Neural progenitor cell (in vitro differentiated cells): ENCODE data around the gene SOHLH2. TPM values are rescaled to one million over a fixed set of nuclear protein-coding genes. Genes with fewer than 3 reads are reported as not detected.

ENCODE experiments used
- DNase-seq: peaks from one replicate; pipeline ENCODE4 v3.0.0-alpha.2; 2016; ENCODE audit warnings: low spot score
- H2AFZ ChIP-seq: fragments of 200-600 bp; sonication (generic); replicated peaks from 2 replicates; pipeline ENCODE4 v1.6.1; 2016; ENCODE audit warnings: antibody characterized with exemption
- H3F3A ChIP-seq: fragments of 200-600 bp; sonication (generic); 2 replicates; pipeline ENCODE4 v1.6.1; 2016; ENCODE audit warnings: antibody characterized with exemption, low read depth
- H3K27ac ChIP-seq: fragments of 200-600 bp; sonication (generic); 2 replicates; pipeline ENCODE4 v1.5.1; 2016; ENCODE audit warnings: mild to moderate bottlenecking
- H3K27me3 ChIP-seq: fragments of 200-600 bp; sonication (generic); 2 replicates; pipeline ENCODE4 v1.6.1; 2016; ENCODE audit warnings: mild to moderate bottlenecking, moderate library complexity
- H3K36me3 ChIP-seq: fragments of 200-600 bp; sonication (generic); 2 replicates; pipeline ENCODE4 v1.5.1; 2016
- H3K4me1 ChIP-seq: fragments of 200-600 bp; sonication (generic); 2 replicates; pipeline ENCODE4 v1.6.1; 2016; ENCODE audit warnings: mixed run types
- H3K4me2 ChIP-seq: fragments of 200-600 bp; sonication (generic); 2 replicates; pipeline ENCODE4 v1.6.1; 2016
- H3K4me3 ChIP-seq: fragments of 200-600 bp; sonication (generic); 2 replicates; pipeline ENCODE4 v1.5.1; 2016
- H3K79me2 ChIP-seq: fragments of 200-600 bp; sonication (generic); 2 replicates; pipeline ENCODE4 v1.6.1; 2016; ENCODE audit warnings: low read depth
- H3K9ac ChIP-seq: fragments of 200-600 bp; sonication (generic); 2 replicates; pipeline ENCODE4 v1.6.1; 2016
- H3K9me3 ChIP-seq: fragments of 200-600 bp; sonication (generic); 2 replicates; pipeline ENCODE4 v1.5.1; 2016; ENCODE audit warnings: low read depth
- H4K20me1 ChIP-seq: fragments of 200-600 bp; sonication (generic); 2 replicates; pipeline ENCODE4 v1.6.1; 2016; ENCODE audit warnings: low read depth
- H3K27ac Mint-ChIP-seq: 3 replicates; pipeline ENCODE4 v1.8.0; 2021; ENCODE audit warnings: mixed read lengths
- H3K27me3 Mint-ChIP-seq: 2 replicates; pipeline ENCODE4 v1.8.0; 2022; ENCODE audit warnings: low read depth, mild to moderate bottlenecking, inconsistent platforms, moderate library complexity, mixed read lengths; ENCODE audit not compliant: insufficient read depth
- H3K36me3 Mint-ChIP-seq: 3 replicates; pipeline ENCODE4 v1.8.0; 2021; ENCODE audit warnings: mixed read lengths
- H3K4me1 Mint-ChIP-seq: 3 replicates; pipeline ENCODE4 v1.8.0; 2021; ENCODE audit warnings: mixed read lengths
- H3K4me3 Mint-ChIP-seq: 3 replicates; pipeline ENCODE4 v1.8.0; 2021; ENCODE audit warnings: mild to moderate bottlenecking, moderate library complexity, mixed read lengths
- H3K9me3 Mint-ChIP-seq: 3 replicates; pipeline ENCODE4 v1.8.0; 2020; ENCODE audit warnings: mixed read lengths
- CTCF ChIP-seq: fragments of 200-600 bp; sonication (generic); IDR thresholded peaks from 2 replicates; pipeline ENCODE4 v1.5.1; 2017; ENCODE audit warnings: antibody characterized with exemption, mild to moderate bottlenecking
- EZH2 ChIP-seq: fragments of 200-600 bp; sonication (generic); IDR thresholded peaks from 2 replicates; pipeline ENCODE4 v1.6.1; 2017; ENCODE audit warnings: antibody characterized with exemption, mild to moderate bottlenecking, moderate library complexity
- EZH2phosphoT487 ChIP-seq: fragments of 200-600 bp; sonication (generic); IDR thresholded peaks from 2 replicates; pipeline ENCODE4 v1.6.1; 2017; ENCODE audit warnings: antibody characterized with exemption
- total RNA-seq: library from RNA; depleted of rRNA; stranded (reverse); fragments of >200 nt; gene quantifications from 2 replicates; pipeline ENCODE4 v1.2.3, GENCODE V29; 2015; ENCODE audit warnings: low replicate concordance

The SOHLH2 gene
- total RNA-seq, 1 donor from 2014 or later, result 1.4 TPM

- no peak for DNase-seq
- Histone ChIP-seq H3K9ac (no peak overlapping the region), H3K9me3 (no peaks in the 10 kb centered on the region), H3K4me3 (no peak overlapping the region), H4K20me1 (no peaks in the 10 kb centered on the region), H3K27ac (no peak overlapping the region), H3F3A (no peaks in the 10 kb centered on the region), H3K4me2 (no peak overlapping the region), H2AFZ (no peak overlapping the region), H3K27me3 (no peaks in the 10 kb centered on the region), H3K4me1 (no peaks in the 10 kb centered on the region), H3K36me3 (no peaks in the 10 kb centered on the region), H3K79me2 (no peaks in the 10 kb centered on the region)
- Mint-ChIP-seq H3K4me1 (peaks cover 12% of the 10 kb centered on the region), H3K27me3 (no peaks in the 10 kb centered on the region), H3K4me3 (no peak overlapping the region), H3K36me3 (no peaks in the 10 kb centered on the region), H3K9me3 (peaks cover 8% of the 10 kb centered on the region), H3K27ac (no peak overlapping the region)
- TF ChIP-seq EZH2 (no peak), EZH2phosphoT487 (no peak), CTCF (no peak)
Observed at GRCh38 chr13:36251017-36251416, 36.7 kb upstream of the SOHLH2 start.

GRCh38 chr13:36248700-36249099, 34.3 kb upstream of the SOHLH2 start:
- no peak overlapping the region for H3K27ac ChIP-seq
- H3K27ac Mint-ChIP-seq, result no peak overlapping the region
- H3K9ac ChIP-seq, result no peak overlapping the region
- no peaks in the 10 kb centered on the region for H3F3A ChIP-seq
- DNase-seq, result no peak
- H3K79me2 ChIP-seq, result no peaks in the 10 kb centered on the region
- no peaks in the 10 kb centered on the region for H3K36me3 ChIP-seq
- H3K4me2 ChIP-seq, result no peak overlapping the region
- TF ChIP-seq EZH2, result no peak
- no peak for TF ChIP-seq CTCF
- TF ChIP-seq EZH2phosphoT487, result no peak
- no peaks in the 10 kb centered on the region for H3K4me1 ChIP-seq
- H3K27me3 ChIP-seq, result no peaks in the 10 kb centered on the region
- no peaks in the 10 kb centered on the region for H4K20me1 ChIP-seq
- H3K9me3 Mint-ChIP-seq, result peaks cover 8% of the 10 kb centered on the region
- H3K4me3 ChIP-seq, result no peak overlapping the region
- peaks cover 12% of the 10 kb centered on the region for H3K4me1 Mint-ChIP-seq
- no peak overlapping the region for H3K4me3 Mint-ChIP-seq
- no peak overlapping the region for H2AFZ ChIP-seq
- H3K9me3 ChIP-seq, result no peaks in the 10 kb centered on the region
- no peaks in the 10 kb centered on the region for H3K27me3 Mint-ChIP-seq
- no peaks in the 10 kb centered on the region for H3K36me3 Mint-ChIP-seq

GRCh38 chr13:36244990-36245389, 30.6 kb upstream of the SOHLH2 start:
- Histone ChIP-seq H3K4me3 (no peak overlapping the region), H3K36me3 (no peaks in the 10 kb centered on the region), H2AFZ (no peak overlapping the region), H3F3A (no peaks in the 10 kb centered on the region), H3K27ac (no peak overlapping the region), H3K4me2 (no peak overlapping the region), H3K9me3 (no peaks in the 10 kb centered on the region), H3K9ac (no peak overlapping the region), H3K27me3 (no peaks in the 10 kb centered on the region), H4K20me1 (no peaks in the 10 kb centered on the region), H3K79me2 (no peaks in the 10 kb centered on the region), H3K4me1 (no peaks in the 10 kb centered on the region)
- H3K9me3 Mint-ChIP-seq, result peaks cover 8% of the 10 kb centered on the region
- no peaks in the 10 kb centered on the region for H3K27me3 Mint-ChIP-seq
- no peaks in the 10 kb centered on the region for H3K36me3 Mint-ChIP-seq
- no peak for TF ChIP-seq EZH2
- TF ChIP-seq CTCF, result no peak
- TF ChIP-seq EZH2phosphoT487, result no peak
- no peak overlapping the region for H3K27ac Mint-ChIP-seq
- H3K4me1 Mint-ChIP-seq, result no peaks in the 10 kb centered on the region
- no peak for DNase-seq
- no peak overlapping the region for H3K4me3 Mint-ChIP-seq
